DND-41 (cell line): ENCODE results near the gene GALNT18.

Experiments used
- CTCF ChIP-seq: IDR thresholded peaks from 2 replicates; pipeline ENCODE4 v1.5.1; 2012; ENCODE audit warnings: borderline replicate concordance, low read length, moderate library complexity, mild to moderate bottlenecking; ENCODE audit not compliant: poor library complexity, severe bottlenecking; ENCODE audit errors: extremely low read depth
- EZH2 ChIP-seq: IDR thresholded peaks from 3 replicates; pipeline ENCODE4 v1.6.1; 2012; ENCODE audit warnings: borderline replicate concordance, low read depth, mild to moderate bottlenecking, moderate library complexity, low read length, inconsistent platforms; ENCODE audit not compliant: severe bottlenecking

GRCh38 chr11:11267312-11267711 is 354.5 kb downstream of the GALNT18 start:
- TF ChIP-seq CTCF (no peak), EZH2 (no peak)
